HAP-1 (cell line): ENCODE measurements around the gene SUSD5.

Experiments used
- DNase-seq, 2 experiments: peaks; one replicate each; pipeline ENCODE4 v3.0.0-alpha.2; 2016 to 2020; ENCODE audit warnings: low spot score in 2 of 2
- H3K27me3 ChIP-seq: fragments of 250-450 bp; sonication (Bioruptor Pico); 2 replicates; pipeline ENCODE4 v1.5.1; 2020; ENCODE audit warnings: low read depth, mild to moderate bottlenecking, moderate library complexity
- H3K36me3 ChIP-seq: fragments of 250-450 bp; sonication (Bioruptor Pico); replicated peaks from 2 replicates; pipeline ENCODE4 v1.5.1; 2020; ENCODE audit warnings: mild to moderate bottlenecking
- H3K4me1 ChIP-seq: fragments of 250-450 bp; sonication (Bioruptor Pico); 2 replicates; pipeline ENCODE4 v1.5.1; 2020; ENCODE audit warnings: mild to moderate bottlenecking
- H3K4me3 ChIP-seq: fragments of 250-450 bp; sonication (Bioruptor Pico); 2 replicates; pipeline ENCODE4 v1.5.1; 2020; ENCODE audit warnings: mild to moderate bottlenecking, moderate library complexity
- H3K9me3 ChIP-seq: fragments of 250-450 bp; sonication (Bioruptor Pico); 2 replicates; pipeline ENCODE4 v1.5.1; 2020; ENCODE audit warnings: mild to moderate bottlenecking, moderate library complexity
- in situ Hi-C: fragments of 300-500 bp; cut with MboI; formaldehyde crosslinking; loops from 3 replicates; pipeline ENCODE4 v1.14.3; 2020; ENCODE audit warnings: low sequenced_read_pairs, inconsistent platforms, mixed read lengths

The SUSD5 gene

DNA sequence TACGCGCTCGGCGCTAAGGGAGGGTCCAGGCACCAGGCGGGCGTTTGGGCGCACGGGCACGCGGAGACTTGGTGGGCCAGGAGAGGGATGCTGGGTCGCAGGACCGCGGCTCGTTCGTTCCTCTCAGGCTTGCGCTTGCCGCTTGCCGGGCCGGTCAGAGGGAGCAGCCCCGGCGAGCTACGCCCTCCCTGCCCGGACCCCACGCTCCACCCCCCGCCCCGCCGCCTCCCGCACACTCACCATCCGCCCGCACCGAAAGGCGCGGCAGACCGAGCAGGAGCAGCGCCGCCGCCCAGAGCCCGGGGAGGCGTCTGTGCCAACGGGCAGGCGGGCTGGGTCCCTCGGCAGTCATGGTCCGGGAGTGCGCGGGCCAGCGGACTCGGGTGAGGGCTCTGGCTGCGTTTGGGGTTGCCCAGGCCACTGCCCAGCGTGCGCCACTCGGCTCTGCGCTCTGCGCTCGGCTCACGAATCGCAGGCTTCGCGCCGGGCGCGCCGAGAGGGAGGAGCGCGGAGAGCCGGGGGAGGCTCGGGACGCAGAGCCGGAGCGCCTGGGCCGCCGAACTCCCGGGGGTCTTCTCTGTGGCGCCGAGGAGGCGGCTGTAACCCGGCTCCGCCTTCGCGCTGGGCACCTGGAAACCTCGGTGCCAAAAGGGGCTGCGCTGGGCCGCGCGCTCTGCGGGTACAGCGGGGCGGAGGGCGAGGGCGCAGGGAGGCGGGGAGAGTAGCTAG, at the start of gene SUSD5:
SUSD5 (minus strand) TSS at position 365 of the 729 bp plus-strand sequence; CDS start at position 352, 13 bp downstream.
- H3K4me1 ChIP-seq = peaks cover 17% of the 10 kb centered on the region
- H3K36me3 ChIP-seq = no peaks in the 10 kb centered on the region
- no peaks in the 10 kb centered on the region for H3K9me3 ChIP-seq
- no peaks in the 10 kb centered on the region for H3K27me3 ChIP-seq
- peak within 1 kb of the TSS; percentile 43 for H3K4me3 ChIP-seq
- peak; percentile 32 to 67 for DNase-seq
- in situ Hi-C loops = no loop called here

GRCh38 chr3:33260104-33260503, 41.5 kb upstream of the SUSD5 start:
- Histone ChIP-seq H3K9me3 (0 out of 2 replicates have a peak, but pooled peaks cover 3% of the 10 kb centered on the region), H3K4me1 (peaks cover 8% of the 10 kb centered on the region), H3K27me3 (0 out of 2 replicates have a peak, but pooled peaks cover 3% of the 10 kb centered on the region), H3K36me3 (no peaks in the 10 kb centered on the region), H3K4me3 (no peak overlapping the region)
- in situ Hi-C loops = no loop called here
- DNase-seq = no peak

GRCh38 chr3:33256249-33256648, 37.6 kb upstream of the SUSD5 start:
- in situ Hi-C loops = no loop called here
- Histone ChIP-seq H3K4me3 (no peak overlapping the region), H3K4me1 (peaks cover 8% of the 10 kb centered on the region), H3K36me3 (no peaks in the 10 kb centered on the region), H3K27me3 (no peaks in the 10 kb centered on the region), H3K9me3 (no peaks in the 10 kb centered on the region)
- peak; percentile 52 to 68 for DNase-seq

DNA sequence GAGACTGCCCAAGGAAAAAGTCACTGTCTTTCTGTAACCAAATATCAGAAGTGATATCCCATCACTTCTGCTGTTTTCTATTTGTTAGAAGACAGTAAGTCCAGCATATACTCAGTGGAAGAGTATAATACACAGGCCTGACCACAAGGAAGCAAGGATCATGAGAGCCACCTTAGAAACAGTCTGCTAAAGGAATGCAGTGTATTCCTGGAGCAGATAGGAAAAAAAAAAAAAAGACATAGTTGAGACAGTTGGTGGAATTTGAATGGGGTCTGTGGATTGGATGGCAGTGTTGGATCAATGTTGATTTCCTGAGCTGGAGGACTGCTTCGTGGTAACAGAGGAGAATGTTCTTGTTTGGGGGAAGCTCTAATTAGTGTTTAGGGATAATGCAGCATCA, 32.1 kb upstream of the SUSD5 start:
- DNase-seq = no peak
- H3K36me3 ChIP-seq = no peaks in the 10 kb centered on the region
- in situ Hi-C loops = no loop called here
- H3K4me3 ChIP-seq = no peak overlapping the region
- H3K27me3 ChIP-seq = no peaks in the 10 kb centered on the region; the same call in 1 of the 2 replicates
- H3K4me1 ChIP-seq = peaks cover 10% of the 10 kb centered on the region
- peaks cover 3% of the 10 kb centered on the region; the same call in 1 of the 2 replicates for H3K9me3 ChIP-seq

- in situ Hi-C loops = no loop called here
- H3K4me1 ChIP-seq = peaks cover 6% of the 10 kb centered on the region
- H3K9me3 ChIP-seq = peaks cover 3% of the 10 kb centered on the region; the same call in 1 of the 2 replicates
- H3K4me3 ChIP-seq = no peak overlapping the region
- H3K27me3 ChIP-seq = peaks cover 5% of the 10 kb centered on the region; the same call in 1 of the 2 replicates
- H3K36me3 ChIP-seq = no peaks in the 10 kb centered on the region
- no peak for DNase-seq
Measured at GRCh38 chr3:33246786-33247185, 28.2 kb upstream of the SUSD5 start.

DNA sequence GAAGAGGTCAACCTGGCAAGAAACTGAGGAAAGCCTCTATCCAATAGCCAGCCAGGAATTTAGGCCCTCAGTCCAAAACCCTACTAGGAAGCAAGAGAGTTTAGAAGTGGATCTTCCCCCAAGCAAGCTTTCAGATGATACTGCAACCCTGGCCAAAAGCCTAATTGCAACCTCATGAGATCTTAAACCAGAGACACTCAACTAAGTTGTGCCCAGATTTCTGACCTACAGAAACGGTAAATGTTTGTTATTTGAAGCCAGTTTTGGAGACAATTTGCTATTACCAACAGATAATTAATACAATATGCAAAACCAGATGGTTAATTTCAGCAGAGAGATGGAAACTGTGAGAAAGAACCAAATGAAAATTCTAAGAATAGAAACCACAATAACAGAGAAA, 21.7 kb upstream of the SUSD5 start:
- Histone ChIP-seq H3K9me3 (no peaks in the 10 kb centered on the region), H3K4me3 (no peak overlapping the region), H3K36me3 (no peaks in the 10 kb centered on the region), H3K4me1 (no peaks in the 10 kb centered on the region), H3K27me3 (0 out of 2 replicates have a peak, but pooled peaks cover 2% of the 10 kb centered on the region)
- in situ Hi-C loops = no loop called here
- DNase-seq = no peak

DNA sequence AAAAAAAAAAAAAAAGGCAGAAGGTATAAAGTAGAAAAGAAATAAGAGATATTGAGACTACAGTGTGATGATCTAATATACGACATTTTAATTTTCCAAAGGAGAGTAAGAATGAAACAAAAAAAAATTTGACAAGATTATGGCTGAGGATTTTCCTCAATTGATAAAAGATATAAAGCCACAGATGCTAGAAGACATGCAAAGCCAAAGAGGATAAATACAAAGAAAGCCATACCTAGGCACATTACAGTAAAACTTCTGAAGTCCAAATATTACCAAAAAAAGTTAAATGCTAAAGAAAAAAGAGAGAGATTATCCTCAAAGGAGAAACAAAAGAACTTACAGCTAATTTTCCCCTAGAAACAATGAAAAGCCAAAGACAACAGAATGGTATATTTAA, 20.3 kb upstream of the SUSD5 start:
- H3K4me1 ChIP-seq = no peaks in the 10 kb centered on the region
- DNase-seq = no peak
- no peaks in the 10 kb centered on the region for H3K36me3 ChIP-seq
- no peaks in the 10 kb centered on the region for H3K27me3 ChIP-seq
- in situ Hi-C loops = no loop called here
- no peaks in the 10 kb centered on the region for H3K9me3 ChIP-seq
- H3K4me3 ChIP-seq = no peak overlapping the region

DNA sequence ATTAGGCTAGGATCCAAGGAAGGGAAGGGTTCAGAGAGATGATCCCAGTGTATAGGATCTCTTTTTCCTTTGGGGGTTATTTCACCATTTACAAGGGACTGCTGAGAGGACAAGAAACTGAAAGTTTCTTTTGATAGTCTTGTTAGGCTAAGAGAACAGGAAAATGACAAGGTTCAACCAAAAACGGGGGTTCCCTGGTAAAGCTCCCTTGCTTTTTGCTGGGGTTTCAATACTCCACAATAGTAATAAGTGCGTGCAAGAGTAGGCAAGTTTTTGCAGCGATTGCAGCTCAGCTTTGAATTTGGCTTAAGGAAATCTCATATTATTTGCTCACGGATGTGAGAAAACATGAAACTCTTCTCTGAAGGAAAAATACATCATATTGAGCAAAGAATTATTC, 18.8 kb upstream of the SUSD5 start:
- no peak for DNase-seq
- Histone ChIP-seq H3K4me3 (no peak overlapping the region), H3K9me3 (no peaks in the 10 kb centered on the region), H3K36me3 (no peaks in the 10 kb centered on the region), H3K27me3 (no peaks in the 10 kb centered on the region), H3K4me1 (no peaks in the 10 kb centered on the region)
- in situ Hi-C loops = no loop called here

GRCh38 chr3:33236005-33236404, 17.4 kb upstream of the SUSD5 start:
- Histone ChIP-seq H3K9me3 (no peaks in the 10 kb centered on the region), H3K4me3 (no peak overlapping the region), H3K36me3 (no peaks in the 10 kb centered on the region), H3K27me3 (no peaks in the 10 kb centered on the region), H3K4me1 (no peaks in the 10 kb centered on the region)
- no peak for DNase-seq
- in situ Hi-C loops = no loop called here

DNA sequence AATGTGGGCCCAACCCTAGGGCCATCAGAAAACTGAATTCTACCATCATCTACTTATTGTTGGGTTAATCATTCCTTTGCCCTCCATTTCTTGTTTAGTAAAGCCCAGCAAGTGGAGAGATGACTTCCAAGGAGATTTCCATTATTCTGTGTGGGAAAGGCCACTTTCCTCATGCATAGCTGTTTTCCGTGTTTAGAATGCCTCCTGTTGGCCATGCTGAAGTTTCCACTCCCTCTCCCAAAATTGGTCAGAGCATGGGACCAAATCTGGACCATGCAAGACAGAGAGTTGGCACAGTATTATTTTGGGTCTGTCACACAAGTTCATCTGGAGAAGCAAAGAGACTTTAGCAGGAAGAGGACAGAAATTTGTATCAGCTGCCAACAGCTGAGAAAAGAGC, 15.3 kb upstream of the SUSD5 start:
- Histone ChIP-seq H3K9me3 (no peaks in the 10 kb centered on the region), H3K27me3 (no peaks in the 10 kb centered on the region), H3K4me3 (no peak overlapping the region), H3K36me3 (no peaks in the 10 kb centered on the region), H3K4me1 (no peaks in the 10 kb centered on the region)
- in situ Hi-C loops = no loop called here
- DNase-seq = no peak

DNA sequence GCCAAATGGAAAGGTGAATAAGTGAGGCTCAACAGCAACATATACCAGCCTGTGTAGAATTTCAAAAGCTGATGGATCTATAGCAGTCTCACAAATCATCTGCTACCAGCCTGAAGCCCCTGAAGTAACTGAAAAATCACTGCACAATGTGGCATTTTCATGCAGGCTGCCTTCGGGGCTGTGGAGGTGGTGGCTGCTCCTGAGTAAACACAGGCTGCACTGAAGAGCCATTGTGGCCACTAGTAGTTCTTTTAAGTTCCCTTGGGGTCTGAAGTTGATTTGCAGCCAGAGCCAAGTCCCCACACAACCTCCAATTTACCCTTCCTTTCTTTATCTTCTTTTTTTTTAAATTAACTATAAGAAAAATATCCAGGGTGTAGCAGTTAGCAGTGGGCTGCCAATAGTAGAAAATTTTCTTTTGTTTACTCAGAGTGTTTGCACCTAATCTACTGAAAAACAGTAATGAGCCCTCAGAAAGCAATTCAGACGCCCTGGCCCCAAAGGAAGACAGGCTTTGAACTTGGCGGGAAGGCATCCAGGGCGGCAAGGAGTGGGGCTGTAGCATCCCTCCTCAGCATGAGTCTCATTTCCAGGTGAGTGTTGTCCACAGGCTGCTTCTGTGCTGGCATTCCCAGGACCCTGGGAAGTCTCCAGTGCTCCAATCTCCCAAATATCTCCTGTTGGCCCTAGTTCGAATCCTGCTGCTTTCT, 13.3 kb upstream of the SUSD5 start:
- Histone ChIP-seq H3K36me3 (no peaks in the 10 kb centered on the region), H3K4me1 (no peaks in the 10 kb centered on the region), H3K9me3 (no peaks in the 10 kb centered on the region), H3K27me3 (no peaks in the 10 kb centered on the region), H3K4me3 (no peak overlapping the region)
- in situ Hi-C loops = no loop called here
- DNase-seq = no peak

GRCh38 chr3:33229947-33230346, 11.3 kb upstream of the SUSD5 start:
- no peak for DNase-seq
- H3K4me3 ChIP-seq = no peak overlapping the region
- H3K27me3 ChIP-seq = no peaks in the 10 kb centered on the region
- in situ Hi-C loops = no loop called here
- H3K9me3 ChIP-seq = no peaks in the 10 kb centered on the region
- no peaks in the 10 kb centered on the region for H3K4me1 ChIP-seq
- no peaks in the 10 kb centered on the region for H3K36me3 ChIP-seq

GRCh38 chr3:33229066-33229465, 10.5 kb upstream of the SUSD5 start:
- no peaks in the 10 kb centered on the region for H3K9me3 ChIP-seq
- no peaks in the 10 kb centered on the region for H3K27me3 ChIP-seq
- DNase-seq = no peak
- no peaks in the 10 kb centered on the region for H3K4me1 ChIP-seq
- no peaks in the 10 kb centered on the region for H3K36me3 ChIP-seq
- in situ Hi-C loops = no loop called here
- H3K4me3 ChIP-seq = no peak overlapping the region

DNA sequence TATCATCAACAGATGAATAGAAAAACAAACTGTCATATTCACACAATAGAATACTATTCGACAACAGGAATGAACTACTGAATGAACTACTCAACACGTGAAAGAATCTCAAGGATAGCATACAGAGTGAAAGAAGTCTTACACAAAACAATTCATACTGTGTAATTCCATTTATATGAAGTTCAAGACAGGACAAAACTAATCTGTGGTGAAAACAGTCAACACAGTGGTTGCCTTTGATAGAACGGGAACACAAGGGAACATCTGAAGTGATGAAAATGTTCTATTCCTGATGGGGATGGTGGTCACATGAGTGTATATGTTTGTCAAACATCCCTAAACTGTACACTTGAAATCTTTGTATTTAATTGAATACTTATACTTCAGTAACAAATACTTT, 2.6 kb upstream of the SUSD5 start:
- DNase-seq = no peak
- in situ Hi-C loops = no loop called here
- no peaks in the 10 kb centered on the region for H3K27me3 ChIP-seq
- no peak overlapping the region for H3K4me3 ChIP-seq
- peaks cover 17% of the 10 kb centered on the region for H3K4me1 ChIP-seq
- H3K9me3 ChIP-seq = no peaks in the 10 kb centered on the region
- no peaks in the 10 kb centered on the region for H3K36me3 ChIP-seq
